GM12892 (cell line): Measurements from ENCODE around the gene EIF4A3.

ENCODE experiments used
- DNase-seq: peaks from one replicate; pipeline ENCODE4 v3.0.0; 2011; ENCODE audit not compliant: insufficient read length
- FAIRE-seq: peaks from 2 replicates; lab custom pipeline; 2011; peaks lifted over from hg19 to GRCh38; lab: Jason Lieb, UNC
- POLR2A ChIP-seq: IDR thresholded peaks from 2 replicates; pipeline ENCODE4 v1.6.1; 2011; ENCODE audit warnings: low read depth, low read length, control low read depth
- POLR2AphosphoS5 ChIP-seq: IDR thresholded peaks from 2 replicates; pipeline ENCODE4 v1.6.1; 2011; ENCODE audit warnings: low read depth, low read length, control low read depth
- TAF1 ChIP-seq: IDR thresholded peaks from 2 replicates; pipeline ENCODE4 v1.6.1; 2011; ENCODE audit warnings: low read depth, mild to moderate bottlenecking, control low read depth, low read length, borderline replicate concordance

The EIF4A3 gene

DNA sequence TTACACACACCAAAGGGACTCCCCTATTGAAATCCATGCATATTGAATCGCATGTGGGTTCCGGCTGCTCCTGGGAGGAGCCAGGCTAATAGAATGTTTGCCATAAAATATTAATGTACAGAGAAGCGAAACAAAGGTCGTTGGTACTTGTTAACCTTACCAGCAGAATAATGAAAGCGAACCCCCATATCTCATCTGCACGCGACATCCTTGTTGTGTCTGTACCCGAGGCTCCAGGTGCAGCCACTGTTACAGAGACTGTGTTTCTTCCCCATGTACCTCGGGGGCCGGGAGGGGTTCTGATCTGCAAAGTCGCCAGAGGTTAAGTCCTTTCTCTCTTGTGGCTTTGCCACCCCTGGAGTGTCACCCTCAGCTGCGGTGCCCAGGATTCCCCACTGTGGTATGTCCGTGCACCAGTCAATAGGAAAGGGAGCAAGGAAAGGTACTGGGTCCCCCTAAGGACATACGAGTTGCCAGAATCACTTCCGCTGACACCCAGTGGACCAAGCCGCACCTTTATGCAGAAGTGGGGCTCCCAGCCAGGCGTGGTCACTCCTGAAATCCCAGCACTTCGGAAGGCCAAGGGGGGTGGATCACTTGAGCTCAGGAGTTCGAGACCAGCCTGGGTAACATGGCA lies 43.4 kb downstream of the EIF4A3 start:
- FAIRE-seq (no peak), DNase-seq (no peak)
- TF ChIP-seq TAF1 (no peak), POLR2AphosphoS5 (no peak), POLR2A (no peak)

DNA sequence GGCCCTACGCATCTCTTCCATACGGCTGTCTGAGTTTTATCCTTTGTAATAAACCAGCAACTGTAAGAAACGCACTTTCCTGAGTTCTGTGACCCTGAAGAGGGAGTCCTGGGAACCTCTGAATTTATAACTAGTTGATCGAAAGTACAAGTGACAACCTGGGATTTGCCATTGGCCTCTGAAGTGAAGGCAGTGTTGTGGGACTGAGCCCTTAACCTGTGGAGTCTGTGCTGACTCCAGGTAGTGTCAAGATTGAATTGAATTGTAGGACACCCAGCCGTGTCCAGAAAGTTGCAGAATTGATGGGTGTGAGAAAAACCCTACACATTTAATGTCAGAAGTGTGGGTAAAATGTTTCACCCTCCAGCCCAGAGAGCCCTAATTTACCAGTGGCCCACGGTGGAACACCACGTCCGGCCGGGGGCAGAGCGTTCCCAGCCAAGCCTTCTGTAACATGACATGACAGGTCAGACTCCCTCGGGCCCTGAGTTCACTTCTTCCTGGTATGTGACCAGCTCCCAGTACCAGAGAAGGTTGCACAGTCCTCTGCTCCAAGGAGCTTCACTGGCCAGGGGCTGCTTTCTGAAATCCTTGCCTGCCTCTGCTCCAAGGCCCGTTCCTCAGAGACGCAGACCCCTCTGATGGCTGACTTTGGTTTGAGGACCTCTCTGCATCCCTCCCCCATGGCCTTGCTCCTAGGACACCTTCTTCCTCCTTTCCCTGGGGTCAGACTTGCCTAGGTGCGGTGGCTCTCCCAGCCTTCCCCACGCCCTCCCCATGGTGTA lies 44.1 kb downstream of the EIF4A3 start:
- no peak for DNase-seq
- FAIRE-seq: no peak
- TF ChIP-seq POLR2A (no peak), TAF1 (no peak), POLR2AphosphoS5 (no peak)

DNA sequence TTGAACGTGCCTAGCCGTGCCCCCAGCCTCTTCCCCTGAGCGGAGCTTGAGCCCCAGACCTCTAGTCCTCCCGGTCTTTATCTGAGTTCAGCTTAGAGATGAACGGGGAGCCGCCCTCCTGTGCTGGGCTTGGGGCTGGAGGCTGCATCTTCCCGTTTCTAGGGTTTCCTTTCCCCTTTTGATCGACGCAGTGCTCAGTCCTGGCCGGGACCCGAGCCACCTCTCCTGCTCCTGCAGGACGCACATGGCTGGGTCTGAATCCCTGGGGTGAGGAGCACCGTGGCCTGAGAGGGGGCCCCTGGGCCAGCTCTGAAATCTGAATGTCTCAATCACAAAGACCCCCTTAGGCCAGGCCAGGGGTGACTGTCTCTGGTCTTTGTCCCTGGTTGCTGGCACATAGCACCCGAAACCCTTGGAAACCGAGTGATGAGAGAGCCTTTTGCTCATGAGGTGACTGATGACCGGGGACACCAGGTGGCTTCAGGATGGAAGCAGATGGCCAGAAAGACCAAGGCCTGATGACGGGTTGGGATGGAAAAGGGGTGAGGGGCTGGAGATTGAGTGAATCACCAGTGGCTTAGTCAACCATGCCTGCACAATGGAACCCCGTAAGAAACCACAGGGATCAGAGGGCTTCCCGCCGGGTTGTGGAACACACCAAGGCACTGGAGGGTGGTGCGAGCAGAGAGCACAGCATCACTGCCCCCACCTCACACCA lies 44.8 kb downstream of the EIF4A3 start:
- FAIRE-seq (peak; percentile 51), DNase-seq (no peak)
- TF ChIP-seq POLR2A (no peak), POLR2AphosphoS5 (no peak), TAF1 (no peak)

DNA sequence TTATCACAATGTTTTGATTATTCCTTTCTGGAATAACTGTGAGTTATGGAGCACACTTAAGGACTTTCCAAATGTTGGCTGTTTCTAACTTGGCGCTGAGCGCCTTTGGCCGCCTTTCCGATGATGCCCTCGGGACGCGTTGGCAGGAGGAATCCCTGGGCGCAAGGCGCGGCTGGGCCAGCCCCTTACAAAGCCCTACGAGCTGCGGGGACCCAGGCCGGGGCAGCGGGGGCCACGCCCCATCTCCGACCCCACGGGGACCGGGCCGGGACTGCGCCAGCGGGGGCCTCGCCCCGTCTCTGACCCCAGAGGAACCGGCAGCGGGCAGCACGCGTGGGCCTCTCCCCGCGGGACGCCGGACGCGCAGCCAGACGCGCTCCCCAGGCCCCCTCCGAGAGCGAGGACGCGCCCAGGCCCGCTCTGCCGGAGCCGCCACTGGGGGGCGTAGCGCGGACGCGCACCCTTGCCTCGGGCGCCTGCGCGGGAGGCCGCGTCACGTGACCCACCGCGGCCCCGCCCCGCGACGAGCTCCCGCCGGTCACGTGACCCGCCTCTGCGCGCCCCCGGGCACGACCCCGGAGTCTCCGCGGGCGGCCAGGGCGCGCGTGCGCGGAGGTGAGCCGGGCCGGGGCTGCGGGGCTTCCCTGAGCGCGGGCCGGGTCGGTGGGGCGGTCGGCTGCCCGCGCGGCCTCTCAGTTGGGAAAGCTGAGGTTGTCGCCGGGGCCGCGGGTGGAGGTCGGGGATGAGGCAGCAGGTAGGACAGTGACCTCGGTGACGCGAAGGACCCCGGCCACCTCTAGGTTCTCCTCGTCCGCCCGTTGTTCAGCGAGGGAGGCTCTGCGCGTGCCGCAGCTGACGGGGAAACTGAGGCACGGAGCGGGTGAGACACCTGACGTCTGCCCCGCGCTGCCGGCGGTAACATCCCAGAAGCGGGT lies 45.6 kb downstream of the EIF4A3 start, which contains the start of gene GAA:
Gene GAA, plus strand, starts transcription at position 571 of the 935 bp plus-strand sequence. CDS start 3,006 bp downstream, outside the sequence.
- DNase-seq (peak; percentile 99), FAIRE-seq (peak; percentile 95)

DNA sequence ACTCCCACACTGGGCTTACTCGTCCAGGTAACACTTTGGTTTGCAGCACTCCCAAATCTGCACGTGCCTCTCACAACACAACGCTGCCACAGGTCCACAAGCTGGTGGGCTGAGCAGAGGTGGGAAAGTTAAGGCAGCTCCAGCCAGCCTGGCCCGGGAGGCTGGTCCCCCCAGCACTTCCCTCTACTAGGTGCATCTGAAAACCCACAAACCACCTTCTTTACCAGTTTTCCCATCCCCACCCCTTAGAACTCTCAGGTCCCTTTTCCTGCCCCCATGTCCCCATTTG lies 46.9 kb downstream of the EIF4A3 start:
- TF ChIP-seq POLR2A (no peak), TAF1 (no peak), POLR2AphosphoS5 (no peak)
- DNase-seq (no peak), FAIRE-seq (no peak)

More for the DNA sequence above, 45.6 kb downstream of the EIF4A3 start, which contains the start of gene GAA:
- TF ChIP-seq POLR2A: peak; percentile 31; the same call in 1 of the 2 replicates
- TF ChIP-seq POLR2AphosphoS5: no peak

DNA sequence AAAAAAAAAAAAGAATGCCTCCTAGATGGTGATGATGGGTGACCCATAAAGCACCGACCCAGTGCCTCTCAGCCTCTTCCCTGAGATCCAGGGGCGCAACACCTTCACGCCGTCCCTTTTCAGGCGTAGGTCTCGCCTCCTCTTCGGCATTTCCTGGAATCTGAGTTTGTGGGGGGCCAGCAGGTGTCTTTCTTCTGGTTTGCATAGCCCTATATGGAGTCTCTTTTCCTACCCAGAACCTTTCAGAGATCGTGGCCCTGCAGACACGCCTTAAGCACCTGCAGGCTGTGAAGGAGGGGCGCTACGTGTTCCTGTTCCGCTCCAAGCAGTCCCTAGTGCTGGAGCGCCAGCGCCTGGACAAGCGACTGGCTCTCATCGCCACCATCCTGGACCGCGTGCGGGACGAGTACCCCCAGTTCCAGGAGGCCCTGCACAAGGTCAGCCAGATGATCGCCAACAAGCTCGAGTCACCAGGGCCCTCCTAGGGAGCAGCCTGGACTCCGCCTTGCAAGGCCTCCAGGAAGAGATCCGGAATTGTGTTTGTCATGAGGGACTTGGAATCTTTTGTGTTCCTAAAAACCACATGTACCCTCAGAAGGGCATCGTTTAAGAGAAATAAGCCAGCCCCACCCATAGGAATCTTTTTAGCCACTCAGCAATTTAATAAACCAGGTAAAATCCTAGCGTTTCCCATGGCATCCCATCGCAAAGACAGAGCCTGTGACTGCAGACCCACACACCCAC lies 47.5 kb downstream of the EIF4A3 start:
- TF ChIP-seq TAF1 (no peak), POLR2A (no peak), POLR2AphosphoS5 (no peak)
- DNase-seq (no peak), FAIRE-seq (no peak)

DNA sequence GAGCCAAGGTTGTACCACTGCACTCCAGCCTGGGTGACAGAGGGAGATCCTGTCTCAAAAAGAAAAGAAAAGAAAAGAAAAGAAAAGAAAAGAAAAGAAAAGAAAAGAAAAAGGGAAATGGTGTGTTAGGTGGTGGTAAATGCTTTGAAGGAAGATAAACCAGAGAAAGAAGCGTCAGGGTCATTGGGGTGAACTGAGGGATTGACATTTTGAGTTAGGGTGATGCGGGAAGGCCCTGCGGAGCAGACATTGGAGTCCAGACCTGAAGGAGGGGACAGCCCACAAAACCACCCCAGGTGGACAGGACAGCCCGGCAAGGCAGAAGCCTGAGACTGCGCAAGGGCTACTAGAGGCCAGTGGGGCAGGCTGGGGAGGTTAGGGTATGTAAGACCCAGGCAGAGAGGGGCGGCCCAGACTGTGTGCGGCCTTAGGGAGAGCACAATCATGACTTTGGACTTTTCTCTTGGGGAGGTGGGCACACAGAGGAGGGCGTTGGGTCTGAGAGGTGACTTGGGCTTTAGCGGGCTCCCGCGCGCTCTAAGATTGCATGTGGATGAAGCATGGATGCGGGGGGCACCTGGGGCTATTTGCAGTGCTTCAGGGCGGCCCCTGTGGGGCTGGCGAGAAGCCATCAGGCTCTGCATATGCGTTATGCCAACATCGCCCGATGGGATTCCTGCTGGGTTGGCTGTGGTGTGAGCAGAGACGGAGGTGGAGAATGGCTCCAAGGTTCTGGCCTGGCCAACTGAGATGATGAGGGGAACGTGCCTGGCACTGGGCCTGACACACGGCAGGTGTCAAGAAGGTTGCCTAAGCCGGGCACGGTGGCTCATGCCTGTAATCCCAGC lies 48.9 kb downstream of the EIF4A3 start:
- TF ChIP-seq POLR2AphosphoS5 (no peak), TAF1 (no peak), POLR2A (no peak)
- no peak for DNase-seq
- FAIRE-seq: no peak

DNA sequence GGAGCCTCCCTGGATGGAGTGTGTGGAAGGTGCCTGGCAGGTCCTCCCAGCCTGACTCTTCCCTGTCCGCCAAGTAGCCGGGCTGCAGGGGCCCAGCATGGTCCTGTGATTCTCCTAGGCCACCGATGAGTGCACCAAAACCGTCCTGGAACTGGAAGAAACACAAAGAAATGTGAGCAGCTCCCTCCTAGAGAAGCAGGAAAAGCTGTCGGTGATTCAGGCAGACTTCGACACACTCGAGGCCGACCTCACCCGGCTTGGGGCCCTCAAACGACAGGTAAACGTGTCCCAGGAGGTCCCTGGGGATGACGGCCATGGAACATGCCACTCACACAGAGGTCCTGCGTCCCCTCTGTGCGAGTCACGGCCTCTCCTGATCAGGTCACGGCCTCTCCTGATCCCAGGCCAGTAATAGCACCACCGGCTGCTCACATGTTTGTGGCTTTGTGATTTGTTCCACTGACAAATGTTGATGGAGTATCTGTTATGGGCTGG lies 49.8 kb downstream of the EIF4A3 start:
- FAIRE-seq (no peak), DNase-seq (no peak)
- TF ChIP-seq TAF1 (no peak), POLR2AphosphoS5 (no peak), POLR2A (no peak)

DNA sequence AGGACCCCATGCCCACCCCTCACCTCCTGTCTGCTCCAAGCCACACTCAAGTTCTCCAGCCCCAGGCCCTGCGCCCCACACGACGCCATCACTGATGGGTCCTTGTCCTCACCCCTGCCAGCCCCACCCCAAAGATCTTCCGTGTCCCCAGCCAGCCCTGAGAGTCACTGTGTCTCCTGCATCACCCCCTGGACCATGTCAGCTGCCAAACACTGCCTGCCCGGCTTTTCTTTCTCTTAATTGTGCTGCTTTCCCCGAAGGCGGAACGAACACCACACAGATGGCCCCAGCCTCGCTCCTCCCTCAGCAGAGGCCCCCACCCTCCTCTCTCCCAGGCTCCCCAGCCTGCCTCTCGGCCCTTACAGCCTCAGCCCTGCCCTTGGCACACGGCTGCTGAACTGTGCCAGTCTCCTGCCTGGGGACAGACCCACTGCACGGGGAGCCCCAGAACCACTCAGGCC lies 50.3 kb downstream of the EIF4A3 start:
- no peak for FAIRE-seq
- TF ChIP-seq POLR2A: no peak
- TF ChIP-seq TAF1: no peak
- no peak for TF ChIP-seq POLR2AphosphoS5
- DNase-seq: no peak
